ENCODE data around the gene HLA-DPB1.
"Not testable (repeated sequence)": the region's sequence is repeated elsewhere in the genome, so short reads cannot be mapped to it uniquely, and the experiment has no call there.

HLA-DPB1 gene

DNA sequence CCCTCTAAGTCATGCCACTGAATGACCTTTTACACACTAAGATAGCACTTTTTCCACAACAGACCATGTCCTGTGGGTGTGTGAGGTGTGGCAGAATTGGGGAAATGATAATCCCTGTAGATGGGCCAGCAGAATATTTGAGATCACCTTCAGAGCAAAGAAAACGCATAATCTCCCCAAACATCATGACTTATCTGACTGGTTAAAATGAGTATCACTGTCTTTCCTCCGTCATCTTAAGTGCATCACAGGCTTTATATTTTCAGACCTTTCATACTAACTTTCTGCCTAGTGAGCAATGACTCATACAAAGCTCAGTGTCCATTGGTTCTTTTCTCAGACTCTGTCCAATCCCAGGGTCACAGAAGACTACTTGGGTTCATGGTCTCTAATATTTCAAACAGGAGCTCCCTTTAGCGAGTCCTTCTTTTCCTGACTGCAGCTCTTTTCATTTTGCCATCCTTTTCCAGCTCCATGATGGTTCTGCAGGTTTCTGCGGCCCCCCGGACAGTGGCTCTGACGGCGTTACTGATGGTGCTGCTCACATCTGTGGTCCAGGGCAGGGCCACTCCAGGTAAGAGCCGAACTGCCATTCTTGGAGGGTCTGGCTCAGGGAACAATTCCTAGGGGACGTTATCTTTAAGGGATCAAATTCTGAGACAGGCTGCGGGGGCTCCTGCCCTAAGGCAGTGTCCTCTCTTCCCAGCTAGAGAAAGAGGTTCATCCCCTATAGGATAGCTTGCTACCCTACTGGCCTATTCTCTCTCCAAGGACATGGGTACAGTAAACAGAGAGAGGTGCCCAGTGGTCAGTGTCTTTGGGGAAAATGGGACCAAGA, at the start of gene HLA-DPB1:
Gene HLA-DPB1 (plus strand): TSS at position 423 of the 838 bp plus-strand sequence. CDS start 52 bp downstream, at position 475.
- DNase-seq (ENCODE audit: low read depth, low spot score): no peak

DNA sequence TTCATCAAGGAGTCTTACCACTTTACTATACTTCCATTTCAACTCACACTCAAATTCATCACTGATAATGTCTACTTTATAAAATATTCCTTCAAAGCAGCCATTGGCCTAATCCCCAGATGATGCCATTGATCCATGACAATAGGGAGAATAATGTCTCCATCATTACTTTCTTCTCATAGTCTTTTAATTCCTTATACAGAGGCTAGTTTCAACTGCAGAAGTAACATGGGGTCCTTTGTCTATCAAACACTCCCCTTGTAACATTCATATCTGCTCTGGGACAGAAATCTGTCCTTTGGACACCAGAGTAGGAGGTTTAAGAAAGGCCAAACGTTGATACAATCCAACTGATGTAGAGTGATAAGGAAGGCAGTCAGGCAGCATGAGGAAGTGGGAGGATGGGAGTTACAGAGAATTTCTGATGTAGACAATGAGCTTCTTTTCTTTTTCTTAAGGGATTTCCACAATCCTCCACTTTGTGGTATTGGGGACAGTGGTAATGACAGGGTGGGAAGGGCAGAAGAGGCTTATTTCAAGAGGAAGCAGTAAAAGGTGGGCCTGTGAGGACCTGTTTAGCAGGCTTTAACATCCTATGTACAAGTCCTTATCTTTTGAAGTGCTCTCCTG, 47.5 kb upstream of the HLA-DPB1 start:
- DNase-seq (ENCODE audit: low read depth, low spot score): no peak

DNA sequence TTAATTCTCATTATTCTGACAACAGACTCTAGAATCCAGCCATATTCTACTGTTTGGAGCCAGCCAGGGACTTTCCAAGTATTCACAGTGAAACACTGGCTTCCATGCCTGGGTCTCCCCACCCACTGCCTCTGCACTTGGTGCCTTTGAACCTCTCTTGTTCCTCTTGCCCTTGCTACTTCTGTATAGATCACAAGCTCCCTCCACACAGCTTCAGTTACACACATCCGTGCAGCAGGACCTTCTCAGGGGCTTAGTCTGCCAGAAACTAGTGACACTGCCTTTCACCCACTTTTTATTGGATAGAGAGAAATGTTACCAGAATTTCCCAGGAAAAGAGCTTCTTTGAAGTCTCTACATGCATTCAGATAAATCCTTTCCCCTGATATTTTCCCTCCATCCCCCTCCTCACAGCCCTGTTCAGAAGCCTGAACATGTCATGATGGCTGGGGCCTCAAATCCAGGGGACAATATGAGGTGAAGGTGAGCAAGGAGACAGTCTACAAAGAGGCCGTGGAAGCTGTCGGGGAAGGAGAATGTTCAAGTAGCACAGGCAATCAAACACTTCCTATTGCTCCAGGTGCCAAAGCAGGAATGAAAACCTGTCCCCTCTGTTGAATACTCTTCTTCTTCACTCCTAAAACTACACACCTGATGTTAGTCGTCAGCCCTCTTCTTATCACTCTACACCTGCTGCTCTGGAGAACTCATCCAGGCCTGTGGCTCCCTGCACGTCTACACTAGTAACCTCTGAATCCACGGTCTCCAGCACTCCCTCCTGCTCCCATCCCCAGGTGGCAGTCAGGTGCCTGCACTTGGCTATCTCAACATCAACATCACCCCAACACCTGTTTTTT, 46.2 kb upstream of the HLA-DPB1 start:
- DNase-seq (ENCODE audit: low read depth, low spot score): no peak

DNA sequence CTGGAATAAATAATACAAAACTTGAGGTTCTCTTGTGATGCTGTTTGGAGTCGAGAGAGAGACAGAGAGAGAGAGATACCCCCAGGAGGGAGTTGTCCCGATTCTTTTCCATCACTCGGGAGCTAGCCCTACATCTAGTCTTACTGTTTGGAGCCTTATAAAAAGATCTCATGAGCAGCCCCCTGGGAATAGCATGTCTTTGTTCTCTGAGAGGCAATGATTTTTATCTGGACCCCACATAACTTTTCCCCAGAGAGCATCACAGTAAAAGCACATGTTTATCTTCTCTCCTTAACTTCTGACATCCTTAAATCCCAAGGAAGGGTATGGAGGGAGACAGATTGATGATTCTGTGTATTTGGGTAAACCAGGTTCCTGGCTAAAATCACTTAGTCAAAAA, 45.5 kb upstream of the HLA-DPB1 start:
- DNase-seq (ENCODE audit: low read depth, low spot score): no peak

DNA sequence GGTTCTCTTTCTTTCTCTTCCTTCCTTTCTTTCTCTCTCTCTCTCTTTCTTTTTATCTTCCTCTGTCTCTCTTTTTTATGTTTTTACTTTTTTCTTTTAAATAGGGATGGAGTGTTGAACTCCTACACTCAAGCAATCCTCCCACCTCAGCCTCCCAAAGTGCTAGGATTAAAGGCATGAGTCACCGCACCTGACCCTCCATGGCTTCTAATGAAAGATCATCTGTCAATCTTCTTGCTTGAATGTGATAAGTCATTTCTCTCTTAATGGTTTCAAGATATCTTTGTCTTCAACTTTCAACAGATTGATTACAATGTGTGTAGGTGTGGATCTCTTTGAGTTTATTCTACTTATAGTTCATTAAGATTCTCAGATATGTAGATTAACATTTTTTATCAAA, 41.2 kb upstream of the HLA-DPB1 start:
- no peak for DNase-seq (ENCODE audit: low read depth, low spot score)

DNA sequence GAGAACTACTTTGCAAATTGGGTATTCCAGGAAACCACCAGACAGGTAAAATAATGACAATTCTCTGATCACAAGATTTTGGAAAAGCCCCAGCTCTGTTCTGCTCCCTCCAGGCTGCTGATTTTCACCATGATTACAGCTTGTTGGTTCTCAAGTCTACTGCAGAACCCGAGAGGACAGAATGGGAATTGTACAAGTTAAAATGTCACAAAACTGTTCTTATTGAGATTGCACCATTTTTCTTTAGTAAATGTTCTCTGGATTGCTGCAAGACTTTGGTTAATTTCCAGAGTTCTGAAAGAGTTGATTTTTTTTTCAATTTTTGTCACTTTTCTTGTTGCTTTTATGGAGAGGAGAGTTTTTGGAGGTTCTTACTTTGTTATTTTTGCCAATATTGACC, 39.3 kb upstream of the HLA-DPB1 start:
- no peak for DNase-seq (ENCODE audit: low read depth, low spot score)

DNA sequence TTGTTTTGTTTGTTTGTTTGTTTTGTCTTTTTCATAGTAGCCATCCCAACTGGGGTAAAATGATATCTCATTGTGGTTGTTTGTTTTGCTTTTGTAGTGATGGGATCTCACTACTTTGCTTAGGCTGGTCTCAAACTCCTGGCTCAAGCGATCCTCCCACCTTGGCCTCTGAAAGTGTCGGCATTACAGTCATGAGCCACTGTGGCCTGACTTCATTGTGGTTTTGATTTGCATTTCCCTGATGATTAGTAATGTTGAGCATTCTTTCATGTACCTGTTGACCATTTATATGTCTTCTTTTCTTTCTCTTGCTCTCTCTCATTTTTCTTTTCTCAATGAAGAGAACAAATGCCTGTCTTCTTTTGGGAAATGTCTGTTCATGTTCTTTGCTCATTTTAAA, 35.6 kb upstream of the HLA-DPB1 start:
- DNase-seq (ENCODE audit: low read depth, low spot score): no peak

DNA sequence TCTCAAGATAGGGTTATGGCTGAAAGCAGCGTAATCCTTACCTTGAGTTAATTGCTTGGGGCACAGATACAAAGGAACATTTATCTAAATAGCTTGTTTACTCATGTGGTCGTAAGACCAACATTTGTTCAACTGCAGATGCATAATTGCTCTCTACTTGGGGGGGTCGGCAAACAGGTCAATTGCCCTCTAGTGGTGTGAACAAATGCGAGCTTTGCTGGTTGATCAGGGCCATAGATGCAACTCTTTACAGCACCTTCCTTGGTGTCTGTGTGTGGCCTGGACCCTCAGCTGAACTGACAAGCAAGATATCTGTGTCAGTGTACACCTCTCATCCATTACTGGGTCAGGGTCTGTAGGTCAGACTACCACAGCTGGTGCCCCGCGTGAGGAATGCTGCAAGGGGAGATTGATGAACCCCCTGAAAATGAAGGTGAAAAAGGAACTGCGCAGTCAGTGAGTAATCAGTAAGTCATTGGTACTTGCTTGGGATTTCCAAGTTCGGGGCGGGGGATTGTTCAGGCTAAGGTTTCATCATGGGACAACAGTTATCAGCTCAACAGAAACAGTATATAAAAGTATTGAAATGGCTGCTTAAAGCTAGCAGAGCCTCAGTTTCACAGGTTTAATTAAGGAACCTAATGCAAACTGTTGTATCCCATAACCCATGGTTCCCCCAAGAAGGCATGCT, 26.3 kb upstream of the HLA-DPB1 start:
- no peak for DNase-seq (ENCODE audit: low read depth, low spot score)

DNA sequence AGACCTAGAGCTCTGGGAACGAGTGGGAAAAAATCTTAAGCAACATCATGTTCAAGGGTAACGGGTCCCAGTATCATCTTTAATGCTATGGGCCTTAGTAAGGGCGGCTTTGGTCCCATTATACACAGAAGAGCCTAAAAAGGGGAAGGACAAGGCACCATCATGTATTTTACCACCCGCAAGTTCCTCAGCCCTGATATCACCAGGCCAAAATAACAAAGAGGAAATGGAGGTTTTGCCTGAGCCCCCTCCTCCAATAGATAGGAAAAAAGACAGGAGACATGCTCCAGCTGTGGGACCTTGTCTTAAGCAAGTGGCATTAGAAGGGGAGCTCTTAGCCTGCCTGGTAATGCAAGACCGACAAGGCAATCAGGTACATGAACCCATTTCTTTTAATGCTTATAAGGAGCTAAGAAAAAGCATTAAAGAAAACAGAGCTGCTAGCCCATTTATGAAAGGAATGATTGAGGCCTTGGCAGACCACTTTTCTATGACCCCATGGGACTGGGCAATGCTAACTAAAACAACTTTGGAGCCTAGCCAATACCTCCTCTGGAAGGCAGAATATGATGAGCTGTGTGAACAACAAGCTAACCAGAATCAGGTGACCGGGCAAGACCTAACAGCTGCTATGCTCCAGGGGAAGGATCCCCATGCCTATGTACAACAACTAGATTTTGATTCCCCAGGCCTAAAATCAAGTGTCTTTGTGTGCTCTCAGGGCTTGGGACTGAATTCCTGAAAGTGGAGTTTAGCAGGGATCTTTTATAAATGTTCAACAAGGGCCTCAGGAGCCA, 25.6 kb upstream of the HLA-DPB1 start:
- no peak for DNase-seq (ENCODE audit: low read depth, low spot score)

DNA sequence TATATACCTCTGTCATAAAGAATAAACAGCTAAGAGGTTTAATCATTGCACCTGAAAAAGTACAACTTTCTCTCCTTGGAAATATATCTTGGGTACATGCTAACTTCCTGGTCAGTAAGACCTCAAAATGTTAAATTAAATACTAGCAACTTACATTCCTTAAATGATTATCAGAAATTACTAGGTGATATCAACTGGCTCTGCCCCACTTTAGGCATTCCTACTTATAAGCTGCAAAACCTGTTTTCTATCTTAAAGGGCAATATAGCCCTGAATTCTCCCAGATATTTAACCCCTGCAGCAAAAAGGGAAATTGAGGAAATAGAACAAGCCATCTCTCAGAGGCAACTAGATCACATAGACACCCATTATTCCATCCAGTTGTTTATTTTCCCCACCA, 23.2 kb upstream of the HLA-DPB1 start:
- DNase-seq (ENCODE audit: low read depth, low spot score): no peak

DNA sequence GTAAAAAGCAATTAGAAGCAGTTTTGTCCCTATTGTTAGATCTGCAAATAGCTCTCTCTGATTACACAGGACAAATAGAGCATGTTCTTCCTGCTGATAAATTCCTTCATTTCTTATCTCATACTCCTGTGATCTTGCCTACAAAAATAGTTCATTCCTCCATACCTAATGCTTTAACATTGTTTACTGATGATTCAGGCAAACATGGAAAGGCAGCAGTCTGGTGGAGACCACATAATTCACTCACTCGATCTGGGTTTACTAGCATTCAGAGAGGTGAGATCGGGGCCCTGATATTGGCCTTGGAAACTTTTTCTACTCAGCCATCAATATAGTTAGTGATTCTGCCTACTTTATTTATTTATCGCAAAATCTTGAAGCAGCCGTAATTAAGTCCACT, 22.6 kb upstream of the HLA-DPB1 start:
- DNase-seq (ENCODE audit: low read depth, low spot score): no peak

DNA sequence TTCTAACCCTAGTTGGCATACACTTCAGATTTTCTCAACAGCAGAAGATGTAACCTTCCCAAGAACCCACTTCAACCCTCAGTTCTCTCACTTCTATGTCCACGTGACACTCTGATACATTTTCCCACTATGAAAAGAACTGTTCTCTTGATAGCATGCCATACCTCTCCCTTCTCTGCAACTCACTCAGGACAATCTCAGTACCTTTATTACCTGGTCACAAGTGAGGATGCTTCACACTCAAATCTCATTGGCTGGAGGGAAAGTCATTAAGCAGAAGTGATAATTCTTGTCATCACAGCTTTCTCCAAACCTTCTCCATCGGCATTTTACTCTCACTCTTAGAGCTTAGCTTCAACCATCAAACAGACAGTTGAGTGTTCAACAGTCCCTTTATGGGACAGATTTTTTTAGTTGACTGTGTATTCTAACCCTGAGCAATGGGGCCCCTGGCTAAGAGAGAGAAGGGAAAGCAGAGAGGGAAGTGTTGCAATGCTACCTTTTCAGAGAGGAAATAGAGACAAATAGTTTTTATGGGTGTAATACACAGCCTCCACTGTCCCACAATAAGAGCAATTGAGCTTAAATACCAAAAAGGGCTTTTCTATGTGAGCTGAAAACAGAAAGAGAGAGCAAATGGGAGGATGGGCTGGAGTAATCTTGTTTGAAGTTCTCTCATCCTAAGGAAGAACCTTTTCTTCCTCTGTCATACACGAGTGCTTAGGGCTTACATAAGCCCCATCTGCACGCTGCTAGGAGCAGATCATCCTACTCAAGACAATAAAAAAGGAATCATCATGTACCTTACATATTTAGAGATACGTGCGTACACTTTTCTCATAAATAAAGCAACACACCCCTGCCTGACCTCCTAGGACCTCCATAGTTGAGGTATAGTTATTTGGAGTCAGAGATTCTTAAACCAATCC, 18.3 kb upstream of the HLA-DPB1 start:
- no peak for DNase-seq (ENCODE audit: low read depth, low spot score)

DNA sequence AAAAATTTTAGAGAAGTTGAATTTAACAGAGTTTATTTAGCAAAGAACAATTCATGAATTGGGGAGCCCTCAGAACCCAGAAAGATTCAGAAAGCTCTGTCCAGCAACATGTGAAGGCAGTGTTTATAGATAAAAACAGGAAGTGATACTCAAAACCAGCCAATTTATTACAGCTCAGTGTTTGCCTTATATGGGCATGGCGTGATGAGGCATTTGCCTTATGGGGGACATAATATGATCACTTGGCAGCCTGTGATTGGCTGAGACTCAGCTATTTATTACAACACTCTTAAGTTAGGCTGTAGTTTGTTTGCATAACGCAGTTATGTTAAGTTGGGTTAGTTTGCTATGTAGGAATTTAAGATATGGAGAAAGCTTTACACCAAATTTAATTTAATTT, 13.8 kb upstream of the HLA-DPB1 start:
- DNase-seq (ENCODE audit: low read depth, low spot score): no peak

DNA sequence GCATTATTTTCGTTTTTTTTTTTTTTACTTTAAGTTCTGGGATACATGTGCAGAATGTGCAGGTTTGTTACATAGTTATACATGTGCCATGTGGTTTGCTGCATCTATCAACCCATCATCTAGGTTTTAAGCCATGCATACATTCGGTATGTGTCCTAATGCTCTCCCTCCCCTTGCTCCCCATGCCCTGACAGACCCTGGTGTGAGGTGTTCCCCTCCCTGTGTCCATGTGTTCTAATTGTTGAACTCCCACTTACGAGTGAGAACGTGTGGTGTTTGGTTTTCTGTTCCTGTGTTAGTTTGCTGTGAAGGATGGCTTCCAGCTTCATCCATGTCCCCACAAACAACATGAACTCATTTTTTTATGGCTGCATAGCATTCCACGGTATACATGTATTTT, 12.4 kb upstream of the HLA-DPB1 start:
- not testable (repeated sequence) for DNase-seq (ENCODE audit: low read depth, low spot score)

DNA sequence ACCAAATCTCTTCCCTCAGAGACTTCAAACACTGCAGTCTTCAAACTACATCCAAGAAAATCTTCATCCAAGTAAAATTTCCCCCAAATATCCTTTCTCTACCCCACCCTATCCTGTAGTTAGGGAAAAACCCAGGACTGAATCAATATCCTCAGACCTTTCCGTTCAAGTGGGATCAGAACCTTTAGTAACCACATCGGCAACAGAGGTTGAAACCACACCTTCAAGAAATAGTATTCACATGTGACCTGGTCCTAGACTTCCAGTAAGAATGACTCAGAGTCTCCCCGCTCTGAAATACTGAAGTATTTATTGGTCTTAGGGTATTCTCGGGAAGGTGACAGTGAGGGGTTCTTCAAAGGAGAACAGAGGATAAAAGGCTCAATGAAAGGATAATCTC, 11.1 kb upstream of the HLA-DPB1 start:
- no peak for DNase-seq (ENCODE audit: low read depth, low spot score)

DNA sequence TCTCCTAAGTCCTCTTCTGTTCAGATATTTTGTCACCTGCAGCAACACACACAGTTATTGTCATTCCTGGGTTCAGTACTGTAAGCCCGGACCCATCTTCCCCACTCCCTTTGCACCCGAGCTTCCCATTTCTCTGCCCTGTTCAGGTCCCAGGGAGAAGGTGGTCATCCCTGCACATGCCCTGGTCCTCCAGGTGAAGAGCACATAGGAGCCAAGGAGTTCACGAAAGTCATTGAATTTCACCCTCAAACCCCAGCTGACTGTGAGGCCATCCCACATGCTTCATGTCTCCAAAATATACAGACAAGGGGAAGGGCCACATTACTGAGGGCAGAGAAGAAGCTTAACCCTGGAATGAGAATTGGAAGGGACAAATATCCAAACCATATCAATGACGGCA, 10.5 kb upstream of the HLA-DPB1 start:
- no peak for DNase-seq (ENCODE audit: low read depth, low spot score)

DNA sequence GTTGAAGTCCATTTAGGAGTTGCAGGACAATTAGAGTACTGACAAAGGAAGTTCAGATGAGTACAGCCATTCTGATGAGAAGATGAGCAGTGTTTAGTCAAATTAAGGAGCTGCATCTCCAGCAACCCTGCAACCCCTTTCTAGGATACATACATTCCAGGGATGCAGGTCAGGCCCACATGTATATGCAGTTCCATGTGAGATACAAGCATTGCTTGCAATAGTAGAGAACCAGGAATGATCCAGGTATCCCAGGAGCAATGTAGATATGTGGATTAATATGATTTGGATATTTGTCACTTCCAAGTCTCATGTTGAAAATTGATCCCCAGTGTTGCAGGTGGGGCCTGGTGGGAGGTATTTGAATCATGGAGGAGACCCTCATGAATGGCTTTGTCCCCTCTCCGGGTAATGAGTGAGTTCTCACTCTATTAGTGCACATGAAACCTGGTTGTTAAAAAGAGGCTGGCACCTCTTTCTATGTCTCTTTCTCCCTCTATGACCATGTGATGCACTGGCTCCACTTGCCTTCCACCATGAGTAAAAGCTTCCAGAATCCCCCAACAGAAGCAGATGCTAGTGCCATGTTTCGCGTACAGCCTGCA, 8.8 kb upstream of the HLA-DPB1 start:
- no peak for DNase-seq (ENCODE audit: low read depth, low spot score)

DNA sequence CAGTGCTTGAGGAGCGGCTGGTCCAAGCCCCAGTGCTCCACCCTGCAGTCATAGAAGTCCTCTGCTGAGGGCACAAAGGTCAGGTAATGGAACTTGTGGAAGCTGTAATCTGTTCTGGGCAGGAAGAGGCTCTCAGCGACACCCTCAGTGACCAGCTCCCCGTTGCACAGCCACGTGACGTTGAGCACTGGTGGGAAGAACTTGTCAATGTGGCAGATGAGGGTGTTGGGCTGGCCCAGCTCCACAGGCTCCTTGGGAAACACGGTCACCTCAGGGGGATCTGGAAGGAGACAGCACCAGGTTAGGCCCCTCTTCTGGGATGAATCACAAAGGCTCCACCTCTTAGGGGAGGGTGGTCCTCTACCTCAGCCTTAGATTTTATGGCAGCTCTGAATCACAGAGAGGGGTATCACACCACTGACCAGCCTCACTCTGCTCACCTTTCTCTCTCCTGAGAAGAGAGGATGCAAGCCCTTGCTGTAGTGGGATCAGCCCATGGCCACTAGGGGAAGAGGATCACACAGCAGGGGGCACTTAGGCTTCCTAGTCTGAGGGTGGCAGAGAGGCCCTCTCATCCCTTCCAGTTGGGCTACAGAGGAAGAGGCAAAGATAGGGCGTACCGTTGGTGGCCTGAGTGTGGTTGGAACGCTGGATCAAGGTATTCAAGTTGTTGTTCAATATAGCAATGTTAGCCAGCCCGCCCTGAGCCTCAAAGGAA, 6.6 kb upstream of the HLA-DPB1 start:
- DNase-seq (ENCODE audit: low read depth, low spot score): no peak

DNA sequence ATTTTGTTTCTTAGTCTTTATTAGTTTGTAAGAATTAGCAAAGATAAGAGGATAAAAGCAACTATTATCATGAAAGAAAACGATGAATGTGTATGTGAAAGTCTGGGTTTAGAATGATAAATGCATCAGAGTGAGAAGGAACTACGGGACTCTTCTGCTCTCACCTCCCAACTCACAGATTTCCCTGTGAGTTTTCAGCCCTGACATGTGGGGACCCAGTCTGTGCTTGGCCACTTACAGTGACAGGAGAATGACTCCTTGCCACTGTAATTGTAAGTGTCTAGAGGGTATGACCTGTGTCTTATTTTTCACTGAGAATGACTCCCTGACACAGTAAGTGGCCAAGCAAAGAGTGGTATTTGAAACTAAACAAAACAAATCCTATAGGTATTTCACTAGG, 4.9 kb upstream of the HLA-DPB1 start:
- no peak for DNase-seq (ENCODE audit: low read depth, low spot score)
